CD4-positive, alpha-beta T cell treated with Interleukin-6 for 4 hours (primary cell): ENCODE measurements around the gene TYW3.

Source experiments
- DNase-seq: peaks from one replicate; pipeline ENCODE4 v3.0.0-alpha.2; 2020; ENCODE audit warnings: mixed read lengths

The TYW3 gene

DNA sequence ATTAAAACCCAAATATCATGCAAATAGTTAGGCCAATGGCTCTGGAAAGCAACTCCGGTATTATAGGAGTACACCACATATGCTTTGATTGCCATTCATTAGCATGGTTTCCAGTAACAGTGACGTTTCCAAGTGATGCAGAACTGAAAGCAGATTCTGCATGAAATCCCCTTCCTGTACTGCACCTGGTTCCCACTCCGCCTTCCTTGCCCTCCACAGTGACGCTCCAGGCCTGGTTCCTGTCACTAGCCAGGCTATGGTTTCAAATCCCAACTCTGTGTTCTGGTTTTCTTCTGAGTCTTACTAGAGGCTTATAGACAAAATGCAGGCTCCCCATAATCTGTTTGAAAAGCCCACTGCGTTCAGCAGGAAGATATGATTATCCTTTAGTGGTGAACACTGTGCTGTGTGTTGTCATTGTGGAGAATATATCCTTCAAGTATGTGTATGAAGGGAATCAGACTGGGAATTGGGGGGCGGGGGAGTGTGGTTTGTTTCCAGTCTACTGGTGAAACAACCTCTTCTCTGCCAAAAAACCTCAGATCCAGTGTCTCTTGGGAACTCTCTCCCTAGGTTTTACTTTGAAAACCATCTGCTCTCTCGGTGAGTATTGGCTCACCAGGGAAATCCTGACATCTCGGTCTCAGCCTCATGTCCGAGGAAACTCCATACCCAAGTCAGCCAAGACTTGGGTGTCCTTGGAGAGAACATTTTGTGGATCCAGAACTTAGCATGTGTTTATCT is 78.7 kb downstream of the TYW3 start:
- DNase-seq, result no peak

DNA sequence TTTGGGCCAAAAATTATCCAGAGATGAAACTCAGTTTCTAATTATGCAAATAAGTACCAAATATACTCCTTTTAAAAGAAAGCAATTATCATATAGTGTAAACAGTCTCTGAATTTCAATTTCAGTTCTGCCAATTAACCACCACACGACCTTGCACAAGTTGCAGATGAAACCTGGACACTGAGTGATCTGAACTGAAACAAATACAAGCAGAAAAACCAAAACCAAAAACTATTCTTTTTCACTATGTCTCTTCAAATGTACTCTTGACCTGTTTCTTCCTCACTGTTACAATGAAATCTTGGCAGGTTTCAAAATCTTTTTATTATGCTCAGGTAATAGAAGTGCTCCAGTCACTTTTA is 79.2 kb downstream of the TYW3 start:
- DNase-seq, result no peak
